Activated naive CD8-positive, alpha-beta T cell treated with anti-CD3 and anti-CD28 coated beads, Interleukin-2, amount 50 U/mL, for 24 hours (primary cell): ENCODE data around the gene CMIP.
"Not testable (repeated sequence)": the region's sequence is repeated elsewhere in the genome, so short reads cannot be mapped to it uniquely, and the experiment has no call there.

ENCODE experiments used
- ATAC-seq: fragments of 150-1000 bp; cut with Tn5 transposase; one replicate; pipeline ENCODE4 v1.10.0; 2021
- DNase-seq: peaks from one replicate; pipeline ENCODE4 v3.0.0; 2021
- H3K27ac Mint-ChIP-seq: one replicate; pipeline ENCODE4 v1.8.0; 2021; ENCODE audit warnings: mild to moderate bottlenecking, mixed read lengths
- H3K27me3 Mint-ChIP-seq: one replicate; pipeline ENCODE4 v1.8.0; 2021; ENCODE audit warnings: mixed read lengths
- H3K36me3 Mint-ChIP-seq: one replicate; pipeline ENCODE4 v1.8.0; 2021; ENCODE audit warnings: low read depth, mixed read lengths
- H3K4me1 Mint-ChIP-seq: one replicate; pipeline ENCODE4 v1.8.0; 2021; ENCODE audit warnings: mixed read lengths
- H3K4me3 Mint-ChIP-seq: one replicate; pipeline ENCODE4 v1.8.0; 2021; ENCODE audit warnings: mild to moderate bottlenecking, moderate library complexity, mixed read lengths
- H3K9me3 Mint-ChIP-seq: one replicate; pipeline ENCODE4 v1.8.0; 2021; ENCODE audit warnings: mixed read lengths

Gene CMIP

GRCh38 chr16:81444448-81445121 lies at the start of gene CMIP:
Gene CMIP (plus strand): TSS chr16:81444808.
- Mint-ChIP-seq H3K27ac (peak within 1 kb of the TSS; percentile 79), H3K4me1 (peaks cover 42% of the 10 kb centered on the region), H3K36me3 (no peaks in the 10 kb centered on the region), H3K9me3 (no peaks in the 10 kb centered on the region), H3K4me3 (peak within 1 kb of the TSS; percentile 85), H3K27me3 (peaks cover 2% of the 10 kb centered on the region)
- ATAC-seq = peak; percentile 78
- peak; percentile 84 for DNase-seq

- Mint-ChIP-seq H3K9me3 (no peaks in the 10 kb centered on the region), H3K4me3 (no peak overlapping the region), H3K27ac (no peak overlapping the region), H3K36me3 (peaks cover 9% of the 10 kb centered on the region), H3K4me1 (peaks cover 3% of the 10 kb centered on the region), H3K27me3 (no peaks in the 10 kb centered on the region)
- DNase-seq (no peak), ATAC-seq (no peak)
Observed at GRCh38 chr16:81394966-81395655, 49.5 kb upstream of the CMIP start.

- ATAC-seq = no peak
- H3K36me3 Mint-ChIP-seq = no peaks in the 10 kb centered on the region
Observed at GRCh38 chr16:81397058-81397878, 47.3 kb upstream of the CMIP start.

GRCh38 chr16:81397879-81398520 lies 46.6 kb upstream of the CMIP start:
- Mint-ChIP-seq H3K4me1 (peaks cover 3% of the 10 kb centered on the region), H3K36me3 (no peaks in the 10 kb centered on the region), H3K27me3 (no peaks in the 10 kb centered on the region), H3K27ac (no peak overlapping the region), H3K4me3 (no peak overlapping the region), H3K9me3 (no peaks in the 10 kb centered on the region)
- DNase-seq (no peak), ATAC-seq (no peak)

More at GRCh38 chr16:81397058-81397878, 47.3 kb upstream of the CMIP start:
- Mint-ChIP-seq H3K27ac (no peak overlapping the region), H3K9me3 (no peaks in the 10 kb centered on the region), H3K4me1 (peaks cover 3% of the 10 kb centered on the region), H3K4me3 (no peak overlapping the region), H3K27me3 (no peaks in the 10 kb centered on the region)
- DNase-seq = no peak

- DNase-seq (no peak), ATAC-seq (no peak)
- Mint-ChIP-seq H3K27me3 (peaks cover 2% of the 10 kb centered on the region), H3K9me3 (no peaks in the 10 kb centered on the region), H3K36me3 (no peaks in the 10 kb centered on the region), H3K4me3 (no peak overlapping the region), H3K27ac (no peak overlapping the region), H3K4me1 (peaks cover 2% of the 10 kb centered on the region)
Observed at GRCh38 chr16:81399909-81400308, 44.7 kb upstream of the CMIP start.

GRCh38 chr16:81401035-81401950 lies 43.3 kb upstream of the CMIP start:
- H3K4me3 Mint-ChIP-seq = no peak overlapping the region
- no peaks in the 10 kb centered on the region for H3K9me3 Mint-ChIP-seq
- H3K27ac Mint-ChIP-seq = no peak overlapping the region
- no peak for ATAC-seq
- no peak for DNase-seq
- H3K27me3 Mint-ChIP-seq = peaks cover 2% of the 10 kb centered on the region
- H3K4me1 Mint-ChIP-seq = peaks cover 2% of the 10 kb centered on the region
- H3K36me3 Mint-ChIP-seq = no peaks in the 10 kb centered on the region

- Mint-ChIP-seq H3K27me3 (peaks cover 2% of the 10 kb centered on the region), H3K4me3 (no peak overlapping the region), H3K4me1 (peaks cover 2% of the 10 kb centered on the region), H3K27ac (no peak overlapping the region), H3K9me3 (no peaks in the 10 kb centered on the region), H3K36me3 (no peaks in the 10 kb centered on the region)
- ATAC-seq (no peak), DNase-seq (no peak)
Observed at GRCh38 chr16:81403208-81403600, 41.4 kb upstream of the CMIP start.

- Mint-ChIP-seq H3K27ac (no peak overlapping the region), H3K36me3 (no peaks in the 10 kb centered on the region), H3K4me1 (peaks cover 2% of the 10 kb centered on the region), H3K9me3 (no peaks in the 10 kb centered on the region), H3K4me3 (no peak overlapping the region), H3K27me3 (peaks cover 2% of the 10 kb centered on the region)
- peak; percentile 90 for DNase-seq
- ATAC-seq = peak; percentile 91
Observed at GRCh38 chr16:81403601-81404391, 40.8 kb upstream of the CMIP start.

GRCh38 chr16:81405002-81405401 lies 39.6 kb upstream of the CMIP start:
- not testable (repeated sequence) for H3K4me3 Mint-ChIP-seq, H3K9me3 Mint-ChIP-seq, DNase-seq, H3K4me1 Mint-ChIP-seq, H3K27ac Mint-ChIP-seq, H3K36me3 Mint-ChIP-seq, H3K27me3 Mint-ChIP-seq, ATAC-seq

GRCh38 chr16:81405702-81406113 lies 38.9 kb upstream of the CMIP start:
- peaks cover 2% of the 10 kb centered on the region for H3K27me3 Mint-ChIP-seq
- no peaks in the 10 kb centered on the region for H3K36me3 Mint-ChIP-seq
- H3K27ac Mint-ChIP-seq = no peak overlapping the region
- H3K4me1 Mint-ChIP-seq = peaks cover 2% of the 10 kb centered on the region
- ATAC-seq (no peak), DNase-seq (no peak)
- no peak overlapping the region for H3K4me3 Mint-ChIP-seq
- H3K9me3 Mint-ChIP-seq = no peaks in the 10 kb centered on the region

GRCh38 chr16:81408409-81408950 lies 36.1 kb upstream of the CMIP start:
- ATAC-seq (no peak), DNase-seq (no peak)
- Mint-ChIP-seq H3K4me3 (no peak overlapping the region), H3K27me3 (peaks cover 2% of the 10 kb centered on the region), H3K4me1 (peaks cover under 1% of the 10 kb centered on the region), H3K9me3 (no peaks in the 10 kb centered on the region), H3K27ac (no peak overlapping the region), H3K36me3 (no peaks in the 10 kb centered on the region)

- no peak overlapping the region for H3K4me3 Mint-ChIP-seq
- DNase-seq (no peak), ATAC-seq (no peak)
- peaks cover 2% of the 10 kb centered on the region for H3K27me3 Mint-ChIP-seq
- no peaks in the 10 kb centered on the region for H3K4me1 Mint-ChIP-seq
- H3K9me3 Mint-ChIP-seq = no peaks in the 10 kb centered on the region
- no peak overlapping the region for H3K27ac Mint-ChIP-seq
- no peaks in the 10 kb centered on the region for H3K36me3 Mint-ChIP-seq
Observed at GRCh38 chr16:81409016-81409556, 35.5 kb upstream of the CMIP start.
